Measurements from ENCODE around the gene LRRC75A.

GRCh38 chr17:16398270-16399267 is 93.4 kb downstream of the LRRC75A start:
- TF ChIP-seq ESRRA (IDR thresholded peaks at IDR 0.05; ENCODE audit: borderline replicate concordance, low read length) (no peak), CTCF (IDR thresholded peaks at IDR 0.05) (no peak), CEBPB (IDR thresholded peaks at IDR 0.05) (no peak), ZNF302 (CRISPR knock-in tag; IDR thresholded peaks at IDR 0.05) (no peak), POLR2A (IDR thresholded peaks at IDR 0.05; ENCODE audit: low read length) (no peak), EP300 (IDR thresholded peaks at IDR 0.05) (no peak)

All from A549 (cell line).